Activated effector memory CD4-positive, alpha-beta T cell treated with Interleukin-2 at 50 U/mL for 16 hours (primary cell): Measurements from ENCODE around the gene OST4.

Source experiments
- DNase-seq: peaks from one replicate; pipeline ENCODE4 v3.0.0-alpha.2; 2020

The OST4 gene

DNA sequence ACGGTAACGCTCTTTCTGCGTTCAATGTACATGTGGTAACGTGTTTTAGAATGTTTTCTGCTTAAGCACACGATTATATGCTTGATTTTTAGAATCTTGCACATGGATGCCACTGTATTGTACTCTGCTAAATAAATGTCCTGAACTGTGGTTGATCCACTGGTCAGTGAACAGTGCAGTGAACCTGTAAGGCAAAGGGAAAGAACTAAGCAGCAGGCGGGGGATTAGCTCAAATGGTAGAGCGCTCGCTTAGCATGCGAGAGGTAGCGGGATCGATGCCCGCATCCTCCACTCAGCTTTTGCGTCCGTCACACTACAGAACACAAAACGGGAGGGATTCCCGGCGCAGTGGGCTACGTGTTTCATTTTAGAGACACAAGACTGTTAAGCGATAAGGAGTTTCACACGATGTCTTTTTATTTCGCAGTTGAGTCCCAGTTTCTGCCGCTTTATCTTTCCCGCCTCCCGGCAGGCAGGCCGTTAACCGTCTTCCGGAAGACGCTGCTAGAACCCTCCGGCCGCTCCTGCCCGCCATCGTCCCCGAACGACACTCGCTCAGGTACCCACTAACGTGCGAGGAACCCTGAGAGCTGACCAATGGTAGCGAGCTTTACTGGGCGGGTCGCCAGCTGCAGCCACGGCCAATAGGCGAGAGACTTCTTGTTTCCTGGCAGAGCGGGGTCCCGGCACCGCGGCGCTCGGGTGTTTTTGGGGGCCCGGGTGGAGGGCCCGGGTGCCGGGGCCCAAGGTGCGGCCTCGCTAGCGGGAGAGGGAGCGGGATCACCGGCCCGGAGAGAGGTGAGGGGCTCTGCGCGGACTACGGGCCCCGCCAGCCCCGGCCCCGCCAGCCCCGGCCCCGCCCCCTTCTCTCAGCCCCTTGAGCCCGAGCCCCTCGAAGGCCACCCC is 20.2 kb downstream of the OST4 start, which contains the start of gene AGBL5:
TSS of gene AGBL5 (plus strand) at position 673 of the 906 bp plus-strand sequence. CDS start 1,291 bp downstream, outside the sequence.
- peak; percentile 95 for DNase-seq

DNA sequence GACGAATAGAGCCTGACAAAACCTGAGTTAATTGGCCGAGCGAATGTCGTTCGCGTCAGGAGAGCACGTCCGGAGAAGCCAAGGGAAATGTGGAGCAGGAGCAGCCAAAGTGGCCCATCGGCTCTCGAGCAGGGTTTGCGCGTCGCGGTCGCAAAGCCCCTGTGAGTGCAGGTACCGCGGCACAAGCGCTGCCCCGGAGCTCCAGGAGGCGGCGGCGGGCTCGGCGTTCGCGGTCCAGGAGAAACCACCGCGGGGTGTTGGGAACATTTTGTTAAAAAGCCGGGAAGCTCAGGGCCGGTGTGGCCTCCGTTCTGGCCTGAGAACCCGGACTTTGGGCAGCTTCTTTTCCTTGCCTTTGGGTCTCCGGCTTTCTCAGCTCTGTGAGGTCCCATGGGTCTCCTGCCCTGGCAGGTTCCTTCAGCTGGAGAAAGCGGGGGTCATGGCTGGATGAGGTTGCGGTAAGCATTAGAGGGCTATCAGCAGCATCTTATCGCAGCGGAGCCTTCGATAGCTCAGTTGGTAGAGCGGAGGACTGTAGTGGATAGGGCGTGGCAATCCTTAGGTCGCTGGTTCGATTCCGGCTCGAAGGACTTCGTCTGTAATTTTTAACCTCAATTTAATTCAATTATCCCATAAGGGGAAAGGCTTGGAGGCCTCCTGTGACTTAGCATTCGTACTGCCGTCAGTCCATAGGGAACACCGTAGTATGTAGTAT is 21.0 kb downstream of the OST4 start:
- DNase-seq, result peak; percentile 87

GRCh38 chr2:27049422-27050280 is 21.8 kb downstream of the OST4 start:
- no peak for DNase-seq

DNA sequence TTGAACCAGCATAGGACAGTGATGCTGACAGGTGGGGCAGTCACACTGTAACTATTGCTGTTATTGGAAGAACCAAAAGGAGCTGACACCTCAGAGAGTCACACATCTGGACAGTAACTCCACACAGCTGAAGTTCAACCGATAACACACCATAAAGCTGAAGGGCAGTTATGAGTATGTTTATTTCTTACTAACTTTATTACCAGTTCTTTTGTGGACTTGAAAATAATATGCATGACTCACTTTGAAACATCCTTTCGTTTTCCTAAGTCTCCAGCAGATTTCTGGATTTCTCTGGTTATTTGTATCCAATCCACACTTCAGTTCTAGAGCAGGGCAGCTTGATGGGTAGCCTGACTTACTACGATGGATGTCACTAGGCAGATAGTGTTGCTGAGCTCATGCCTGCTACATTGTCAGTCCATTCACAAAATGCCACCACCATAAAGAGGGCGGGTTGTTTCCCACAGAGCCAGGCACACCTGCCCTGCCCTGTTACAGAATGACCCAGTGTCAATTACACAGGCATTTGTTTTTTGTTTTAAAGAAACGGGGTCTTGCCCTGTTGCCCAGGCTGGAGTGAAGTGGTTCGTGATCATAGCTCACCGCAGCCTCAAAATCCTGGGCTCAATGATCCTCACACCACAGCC is 28.3 kb downstream of the OST4 start:
- no peak for DNase-seq

DNA sequence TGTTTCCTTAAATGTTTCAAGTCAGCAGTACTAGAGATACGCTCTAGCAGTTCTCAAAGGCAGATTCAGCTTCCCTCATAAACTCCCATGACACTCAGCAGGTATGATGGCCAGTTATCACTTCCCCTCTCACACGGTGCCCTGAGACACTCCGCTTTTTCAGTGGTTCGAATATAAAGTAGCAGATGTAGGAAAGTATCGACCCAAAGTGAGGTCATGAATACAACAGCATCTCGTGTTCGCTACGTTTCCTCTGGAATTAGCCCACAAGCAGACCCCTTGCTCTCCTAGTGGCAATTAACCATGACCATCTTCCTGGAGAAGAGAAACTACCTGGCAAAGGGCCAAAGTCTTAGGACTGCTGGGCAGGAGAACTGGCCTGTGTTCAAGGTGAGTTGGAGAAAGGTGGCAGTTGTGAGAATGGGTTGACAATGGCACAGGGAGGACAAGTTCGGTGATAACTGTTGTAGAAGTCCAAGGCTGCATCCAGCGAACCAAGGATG is 29.2 kb downstream of the OST4 start:
- DNase-seq, result no peak

- no peak for DNase-seq
Observed at GRCh38 chr2:27041752-27042151, 29.7 kb downstream of the OST4 start.

GRCh38 chr2:27040282-27040681 is 31.2 kb downstream of the OST4 start:
- no peak for DNase-seq

DNA sequence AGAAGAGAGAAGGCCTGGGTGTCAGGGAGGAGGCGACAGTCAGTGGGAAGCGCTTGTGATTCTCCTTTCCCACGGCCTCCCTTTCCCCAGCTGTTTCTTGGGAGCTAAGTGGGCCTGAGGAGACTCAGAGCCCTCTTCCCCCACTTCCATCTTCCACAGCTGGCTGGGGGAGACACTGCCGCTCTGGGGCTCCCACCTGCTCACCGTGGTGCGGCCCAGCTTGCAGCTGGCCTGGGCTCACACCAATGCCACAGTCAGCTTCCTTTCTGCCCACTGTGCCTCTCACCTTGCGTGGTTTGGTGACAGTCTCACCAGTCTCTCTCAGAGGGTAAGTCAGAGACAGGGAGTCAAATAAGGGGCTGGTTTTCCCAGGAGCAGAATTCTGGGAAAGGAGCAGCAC is 31.6 kb downstream of the OST4 start:
- DNase-seq, result no peak

GRCh38 chr2:27039426-27039825 is 32.0 kb downstream of the OST4 start:
- DNase-seq, result no peak

- no peak for DNase-seq
Observed at GRCh38 chr2:27038631-27039339, 32.7 kb downstream of the OST4 start.

DNA sequence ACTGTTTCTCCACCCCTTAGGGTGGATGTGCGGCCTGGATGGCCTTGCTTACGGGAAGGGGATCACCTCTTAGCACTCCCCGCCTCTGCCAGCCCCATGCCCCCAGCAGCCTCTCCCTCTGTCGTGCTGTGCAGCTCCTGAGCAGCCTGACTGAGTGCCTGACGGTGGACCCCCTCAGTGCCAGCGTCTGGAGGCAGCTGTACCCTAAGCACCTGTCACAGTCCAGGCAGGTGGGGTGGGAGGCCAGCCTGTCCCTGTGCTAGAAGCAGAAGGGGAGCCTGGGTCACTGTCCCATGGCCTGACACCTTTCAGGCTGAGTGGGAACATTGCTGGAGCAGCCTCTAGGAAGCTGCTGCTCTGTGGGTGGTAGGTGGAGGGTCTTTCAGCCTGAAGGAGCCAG is 33.4 kb downstream of the OST4 start:
- DNase-seq, result no peak

DNA sequence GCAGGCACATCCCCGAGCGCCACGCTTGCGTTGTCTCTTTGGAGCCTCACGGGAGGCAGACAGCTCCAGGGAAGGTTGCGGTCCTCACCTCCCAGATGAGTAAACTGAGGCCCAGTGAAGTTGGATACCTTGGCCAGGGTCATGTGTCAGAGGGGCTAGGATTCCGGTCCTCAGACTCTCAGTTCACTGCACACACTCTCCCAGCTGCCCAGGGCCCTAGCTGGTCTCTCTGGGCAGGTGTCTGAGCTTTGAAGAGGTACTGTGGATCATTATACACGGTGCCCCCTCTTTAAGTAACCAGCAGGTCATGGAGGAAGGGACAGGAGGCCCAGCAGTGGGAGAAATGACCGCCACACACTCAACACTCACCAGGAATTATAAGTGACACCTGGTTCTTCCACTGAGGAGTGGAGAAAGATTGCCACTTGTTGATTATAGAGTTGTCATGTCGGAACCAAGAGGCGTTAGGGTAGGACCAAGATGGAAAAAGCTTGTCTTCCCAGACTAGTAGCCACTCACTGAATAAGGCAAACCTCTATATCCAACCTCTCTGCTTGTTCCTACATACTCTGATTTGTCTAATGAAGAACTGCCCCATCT is 38.1 kb downstream of the OST4 start:
- no peak for DNase-seq

GRCh38 chr2:27032495-27033252 is 38.8 kb downstream of the OST4 start, which contains the start of gene TMEM214:
Gene TMEM214 (plus strand): TSS chr2:27032965. CDS start chr2:27033016, 51 bp downstream.
- peak; percentile 71 for DNase-seq

- DNase-seq, result no peak
Observed at GRCh38 chr2:27029051-27029450, 42.4 kb downstream of the OST4 start.

DNA sequence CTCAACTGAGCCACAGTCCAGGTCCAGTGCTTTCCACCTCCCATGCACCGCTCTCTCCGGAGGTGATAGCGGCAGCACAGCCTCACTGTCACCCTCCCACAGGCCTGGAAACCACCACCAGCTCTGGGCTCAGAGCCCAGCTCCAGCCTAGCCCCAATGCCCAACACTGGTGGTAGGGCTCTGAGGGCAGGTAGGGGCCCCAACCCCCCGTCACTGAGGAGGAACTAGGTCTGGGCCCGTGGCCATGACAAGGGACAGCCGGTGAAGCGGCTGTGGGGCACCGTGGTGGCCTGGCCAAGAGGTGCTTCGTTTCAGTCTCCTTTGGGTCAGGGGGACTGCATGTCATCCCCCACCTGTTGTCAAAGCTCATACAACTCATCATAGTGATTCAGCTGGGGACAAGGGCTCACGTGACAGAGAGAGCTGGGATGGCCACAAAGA is 44.2 kb downstream of the OST4 start:
- no peak for DNase-seq

DNA sequence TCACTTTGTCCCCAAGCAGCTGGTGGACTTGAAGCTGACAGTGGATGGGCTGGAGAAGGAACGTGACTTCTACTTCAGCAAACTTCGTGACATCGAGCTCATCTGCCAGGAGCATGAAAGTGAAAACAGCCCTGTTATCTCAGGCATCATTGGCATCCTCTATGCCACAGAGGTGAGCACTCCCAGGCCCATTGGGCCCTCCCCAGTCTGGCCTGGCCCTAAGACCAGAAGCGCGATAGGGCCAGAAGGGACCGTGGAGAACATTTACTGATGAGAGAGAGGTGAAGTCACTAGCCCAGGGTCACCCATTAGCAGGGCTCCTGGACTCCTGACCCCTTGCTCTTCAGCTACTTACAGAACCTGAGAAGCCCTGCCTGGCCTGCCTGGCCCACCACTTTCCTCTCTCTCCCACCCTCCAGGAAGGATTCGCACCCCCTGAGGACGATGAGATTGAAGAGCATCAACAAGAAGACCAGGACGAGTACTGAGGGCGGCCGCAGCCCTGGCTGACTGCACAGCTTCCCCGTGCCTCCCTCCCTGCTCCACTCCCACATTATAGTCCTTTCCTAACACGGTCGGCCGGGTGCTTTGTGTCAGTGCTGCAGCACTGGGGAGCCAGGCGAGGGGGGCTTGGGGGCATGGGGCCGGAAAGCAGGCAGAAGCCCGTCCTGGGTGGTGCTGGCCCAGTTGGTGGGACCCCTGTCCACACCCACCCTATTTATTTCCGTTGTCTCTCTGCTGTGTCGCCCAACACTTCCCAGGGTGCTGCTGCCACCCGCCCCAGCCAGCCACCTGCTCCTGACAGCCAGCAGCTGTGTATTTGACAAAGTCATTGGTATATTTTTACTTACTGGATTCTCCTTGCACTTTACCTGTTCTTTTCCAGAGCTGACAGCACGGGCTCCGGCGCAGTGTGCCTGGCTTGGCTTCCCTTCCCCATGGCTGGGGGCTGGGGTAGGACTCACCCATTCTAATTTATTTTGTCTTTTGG is 45.3 kb downstream of the OST4 start:
- DNase-seq, result no peak

- DNase-seq, result no peak
Observed at GRCh38 chr2:27025281-27025800, 46.1 kb downstream of the OST4 start.

DNA sequence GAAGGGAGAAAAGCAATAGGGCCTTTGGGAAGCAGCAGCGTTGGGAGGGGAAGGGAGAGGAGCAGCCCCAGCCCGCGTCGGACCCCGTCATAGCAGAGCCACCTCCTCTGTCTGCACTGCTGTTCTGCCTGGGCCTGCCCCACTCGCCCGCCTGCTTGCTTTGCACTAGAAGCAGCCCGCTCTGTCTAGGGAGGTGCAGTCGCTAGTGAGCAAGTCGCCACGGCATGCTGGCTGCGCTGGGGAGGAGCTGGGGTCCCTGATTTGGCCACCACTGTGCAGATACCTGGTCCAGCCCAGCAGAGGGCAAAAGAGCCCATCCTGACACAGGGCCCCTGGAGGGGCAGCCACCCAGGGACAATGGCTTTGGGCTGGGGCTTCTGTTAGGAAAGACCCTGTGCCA is 46.6 kb downstream of the OST4 start:
- DNase-seq, result no peak

DNA sequence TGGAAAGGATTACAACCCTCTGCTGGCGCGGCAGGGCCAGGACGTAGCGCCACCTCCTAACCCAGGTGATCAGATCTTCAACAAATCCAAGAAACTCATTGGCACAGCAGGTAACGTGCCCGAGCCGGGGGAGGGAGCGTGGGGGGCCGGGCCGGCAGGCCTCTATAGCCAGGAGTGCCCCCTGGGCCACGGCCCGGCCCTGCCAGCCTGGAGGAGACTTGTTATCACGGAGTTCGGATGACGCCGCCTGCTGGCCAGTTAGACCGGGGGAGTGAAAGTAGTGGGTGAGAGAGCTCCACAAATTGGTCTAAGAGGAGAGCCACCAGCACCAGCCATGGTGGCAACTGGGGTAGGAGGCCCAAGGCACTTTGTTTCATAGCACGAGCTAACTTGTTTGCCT is 47.3 kb downstream of the OST4 start:
- no peak for DNase-seq
